NT2/D1 (cell line): ENCODE data around the gene FBXW4.

ENCODE experiments used
- SUZ12 ChIP-seq: IDR thresholded peaks from 2 replicates; pipeline ENCODE4 v1.6.1; 2011; ENCODE audit not compliant: insufficient read length, insufficient read depth; ENCODE audit errors: extremely low read depth
- YY1 ChIP-seq: IDR thresholded peaks from 2 replicates; pipeline ENCODE4 v1.6.1; 2011; ENCODE audit not compliant: insufficient read length, insufficient read depth
- ZNF274 ChIP-seq: IDR thresholded peaks from 2 replicates; pipeline ENCODE4 v1.6.1; 2011; ENCODE audit warnings: mild to moderate bottlenecking, low read depth, low read length

GRCh38 chr10:101585841-101586240, 109.1 kb downstream of the FBXW4 start:
- no peak for TF ChIP-seq ZNF274
- no peak for TF ChIP-seq YY1
- TF ChIP-seq SUZ12, result no peak
